Endometrium (tissue), 2 donors: Measurements from ENCODE around the gene PRRG1.
"Not testable (repeated sequence)": the region's sequence is repeated elsewhere in the genome, so short reads cannot be mapped to it uniquely, and the experiment has no call there.

Experiments used
- FAIRE-seq: peaks from 2 replicates; lab custom pipeline; 2012; peaks lifted over from hg19 to GRCh38; lab: Jason Lieb, UNC
- donor health status: control.
- donor health status: control.

Gene PRRG1

GRCh38 chrX:37472836-37473235, 123.7 kb downstream of the PRRG1 start:
- FAIRE-seq, result no peak

- no peak for FAIRE-seq
These were observed 125.3 kb downstream of the PRRG1 start for GRCh38 chrX:37474478-37474877.

- FAIRE-seq, result no peak
These were observed 127.5 kb downstream of the PRRG1 start for GRCh38 chrX:37476571-37477170.

GRCh38 chrX:37484335-37484734, 135.2 kb downstream of the PRRG1 start:
- not testable (repeated sequence) for FAIRE-seq

- FAIRE-seq, result no peak
These were observed 136.3 kb downstream of the PRRG1 start for GRCh38 chrX:37485429-37485828.

GRCh38 chrX:37487271-37487670, 138.1 kb downstream of the PRRG1 start:
- no peak for FAIRE-seq

GRCh38 chrX:37488323-37488722, 139.2 kb downstream of the PRRG1 start:
- no peak for FAIRE-seq

GRCh38 chrX:37491686-37492085, 142.5 kb downstream of the PRRG1 start:
- FAIRE-seq, result no peak

GRCh38 chrX:37495760-37496159, 146.6 kb downstream of the PRRG1 start:
- not testable (repeated sequence) for FAIRE-seq

- not testable (repeated sequence) for FAIRE-seq
These were observed 148.0 kb downstream of the PRRG1 start for GRCh38 chrX:37497126-37497525.

- FAIRE-seq, result not testable (repeated sequence)
These were observed 149.2 kb downstream of the PRRG1 start for GRCh38 chrX:37498323-37498722.

- not testable (repeated sequence) for FAIRE-seq
These were observed 150.5 kb downstream of the PRRG1 start for GRCh38 chrX:37499649-37500048.

- no peak for FAIRE-seq
These were observed 155.8 kb downstream of the PRRG1 start for GRCh38 chrX:37504991-37505390.
